NCI-H146 treated with DMSO at 0.1 percent for 48 hours (cell line): ENCODE data around the gene MAD1L1.

Source experiments
- DNase-seq: peaks from one replicate; lab custom pipeline; 2025; ENCODE audit not compliant: unreplicated experiment; lab: John Stamatoyannopoulos, UW

MAD1L1 gene

DNA sequence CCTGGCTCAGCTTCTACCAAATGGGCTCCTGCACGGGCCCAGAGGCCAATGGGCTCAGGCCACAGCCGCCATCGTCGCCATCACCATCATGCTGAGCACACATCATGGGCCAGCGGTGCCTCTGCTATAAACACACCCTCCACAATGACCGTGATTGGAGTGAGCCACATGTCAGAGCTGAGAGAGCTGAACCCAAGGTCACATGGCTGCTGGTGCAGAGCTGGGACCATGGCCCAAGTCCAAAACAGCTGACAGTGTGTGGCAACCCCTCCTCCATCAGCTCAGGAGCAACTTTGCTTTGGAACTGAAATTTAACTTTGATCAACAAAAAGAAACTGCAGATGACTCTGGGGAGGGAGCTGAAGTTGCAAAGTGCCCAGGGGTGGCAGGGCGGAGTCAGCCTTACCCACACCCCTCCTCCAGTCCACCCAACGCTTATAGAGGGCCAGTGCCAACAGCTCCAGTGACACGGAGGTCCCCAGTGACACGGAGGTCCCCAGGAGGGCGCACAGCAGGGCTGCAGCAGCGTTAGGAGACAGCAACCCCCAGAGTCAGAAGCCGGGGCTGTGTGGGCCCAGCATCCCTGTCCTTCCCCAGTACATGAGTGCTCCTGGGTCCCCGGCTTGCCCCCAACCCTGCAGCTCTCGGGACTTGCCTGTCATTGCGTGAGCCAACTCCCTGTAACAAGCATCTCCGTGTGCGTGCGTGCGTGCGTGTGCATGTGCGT is 313.0 kb downstream of the MAD1L1 start:
- DNase-seq: no peak

DNA sequence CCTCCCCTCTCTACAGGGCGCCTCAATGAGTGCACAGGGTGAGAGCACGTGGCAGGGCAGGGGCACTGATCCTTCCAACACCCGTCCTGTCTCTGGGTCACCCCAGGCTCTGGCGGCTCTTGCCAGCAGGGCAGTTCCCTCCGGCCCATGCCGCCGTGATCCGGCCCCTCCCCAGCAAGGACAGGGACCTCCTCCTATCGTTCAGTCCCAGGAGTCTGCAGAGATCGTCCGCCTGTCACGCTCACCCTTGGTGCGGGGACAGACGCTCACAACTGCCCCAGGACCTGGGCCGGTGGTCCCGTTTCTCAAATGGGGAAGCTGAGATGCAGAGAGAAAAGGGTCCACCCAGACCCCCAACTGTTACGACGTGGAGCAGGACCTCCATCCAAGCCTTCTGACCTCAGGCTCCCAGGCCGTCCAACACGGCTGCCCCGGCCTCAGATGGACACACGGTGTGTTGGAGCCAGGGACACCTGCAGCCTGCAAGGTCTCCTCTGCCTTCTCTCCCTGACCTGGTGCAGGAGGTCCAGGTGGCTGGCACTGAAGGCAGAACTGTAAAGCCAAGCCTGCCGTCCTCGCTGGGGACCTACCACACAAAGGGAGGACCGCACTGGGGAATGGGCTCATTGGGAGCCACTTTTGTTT is 313.7 kb downstream of the MAD1L1 start:
- no peak for DNase-seq

DNA sequence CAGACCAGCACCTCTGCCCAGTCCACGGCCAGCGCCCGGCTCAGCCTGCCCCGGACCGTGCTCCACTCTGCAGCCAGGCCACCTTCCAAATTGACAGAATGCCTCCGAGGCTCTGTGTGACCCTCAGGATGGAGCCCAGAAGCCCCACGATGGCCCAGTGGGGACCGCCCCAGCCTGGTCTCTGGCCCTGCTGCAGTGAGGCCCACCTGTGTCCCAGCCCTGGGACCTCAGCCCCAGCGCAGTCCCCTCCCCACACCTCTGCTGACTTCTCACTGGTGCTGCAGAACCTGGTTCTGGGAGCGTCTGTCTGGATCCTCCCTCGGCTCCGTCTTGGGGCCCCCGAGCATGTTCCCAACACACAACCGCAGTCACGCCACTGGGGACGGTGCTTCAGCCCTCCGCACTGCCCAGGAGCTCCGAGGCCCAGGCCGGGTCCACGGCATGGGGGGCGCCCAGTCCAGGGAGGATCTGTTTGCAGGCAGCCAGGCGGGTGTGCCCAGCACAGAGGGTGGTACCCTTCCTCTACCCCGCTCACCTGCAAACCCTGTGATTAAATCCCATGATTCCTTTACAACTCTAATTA is 314.6 kb downstream of the MAD1L1 start:
- DNase-seq: no peak

DNA sequence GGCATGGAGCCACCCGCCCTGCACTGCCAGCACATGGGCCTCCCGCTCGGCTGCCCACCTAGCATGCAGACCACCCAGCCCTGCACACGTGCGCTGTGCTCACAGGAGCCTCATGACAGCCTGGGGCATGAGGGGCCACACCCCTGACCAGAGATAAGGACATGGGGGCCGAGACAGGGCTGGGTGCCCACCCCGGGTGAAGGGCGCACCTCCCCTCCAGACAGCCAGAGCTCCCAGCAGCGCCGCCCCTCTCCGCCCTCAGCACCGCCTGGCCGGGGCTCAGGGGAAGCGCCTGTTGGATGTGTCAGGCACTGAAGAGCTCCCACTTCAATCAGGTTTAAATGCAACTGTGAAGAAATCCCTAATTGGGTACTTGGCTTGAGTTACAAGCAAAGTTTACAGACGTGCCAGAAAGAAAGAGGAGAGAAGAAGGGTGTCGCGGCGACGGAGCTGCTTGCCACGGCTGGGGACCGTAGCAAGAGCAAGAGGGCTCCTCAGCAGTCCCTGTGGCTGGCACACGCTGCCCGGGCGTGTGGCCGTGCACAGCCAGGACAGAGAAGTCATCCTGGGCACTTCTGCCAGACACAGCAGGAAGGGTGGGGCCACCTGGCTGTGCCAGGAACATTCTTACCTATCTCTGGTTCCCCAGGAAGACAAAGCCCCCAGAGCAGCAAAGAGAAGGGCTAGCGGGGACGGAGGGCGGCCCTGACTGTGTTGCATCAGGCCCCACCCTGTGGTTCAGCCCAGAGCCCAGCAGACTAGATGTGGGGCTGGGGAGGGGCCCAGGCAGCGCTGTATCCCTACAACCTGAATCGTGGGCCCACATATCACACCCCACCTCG is 315.3 kb downstream of the MAD1L1 start:
- no peak for DNase-seq

DNA sequence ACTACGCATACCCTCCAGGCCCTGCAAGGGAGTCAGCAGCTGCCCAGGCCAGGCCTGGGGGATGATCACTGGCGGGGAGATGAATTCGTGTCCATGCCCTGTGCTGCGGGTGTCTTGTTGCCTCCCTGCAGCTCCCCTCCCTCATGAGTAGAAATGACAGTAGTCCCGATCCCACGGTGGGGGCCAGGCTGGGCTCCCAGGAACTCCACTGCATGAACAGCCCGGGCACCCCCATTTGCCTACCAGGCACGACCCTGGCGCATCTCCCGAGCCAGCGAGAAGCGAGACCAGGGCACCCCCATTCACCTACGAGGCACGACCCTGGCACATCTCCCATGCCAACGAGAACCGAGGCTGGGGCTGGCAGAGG is 316.2 kb downstream of the MAD1L1 start:
- no peak for DNase-seq

DNA sequence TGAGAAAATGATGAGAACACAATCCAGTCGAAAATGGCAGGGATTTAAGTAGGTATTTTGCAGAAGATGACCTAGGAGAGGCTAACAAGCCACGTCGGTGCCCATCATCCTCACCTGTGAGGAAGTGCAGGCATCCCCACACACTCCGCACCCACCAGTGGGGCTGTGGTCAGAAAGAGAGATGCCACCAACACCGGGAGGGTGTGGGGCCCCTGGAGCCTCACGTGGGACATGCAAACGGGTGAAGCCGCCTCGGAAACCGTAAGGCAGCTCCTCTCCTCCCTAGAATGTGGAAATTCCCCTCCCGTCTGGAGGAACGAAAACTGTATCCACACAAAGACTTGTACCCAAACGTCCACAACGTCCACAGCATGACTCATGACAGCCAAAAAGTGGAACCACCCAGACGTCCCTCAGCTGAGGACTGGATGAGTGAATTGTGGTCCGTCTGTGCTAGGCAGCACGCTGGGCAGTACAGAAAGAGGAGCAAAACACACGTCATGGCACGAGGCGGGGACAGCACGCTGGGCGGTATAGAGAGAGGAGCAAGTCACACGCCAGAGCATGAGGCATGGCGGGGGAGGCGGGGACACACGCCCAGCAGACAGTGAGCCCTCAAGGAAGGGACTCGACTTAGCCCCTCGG is 316.7 kb downstream of the MAD1L1 start:
- no peak for DNase-seq

DNA sequence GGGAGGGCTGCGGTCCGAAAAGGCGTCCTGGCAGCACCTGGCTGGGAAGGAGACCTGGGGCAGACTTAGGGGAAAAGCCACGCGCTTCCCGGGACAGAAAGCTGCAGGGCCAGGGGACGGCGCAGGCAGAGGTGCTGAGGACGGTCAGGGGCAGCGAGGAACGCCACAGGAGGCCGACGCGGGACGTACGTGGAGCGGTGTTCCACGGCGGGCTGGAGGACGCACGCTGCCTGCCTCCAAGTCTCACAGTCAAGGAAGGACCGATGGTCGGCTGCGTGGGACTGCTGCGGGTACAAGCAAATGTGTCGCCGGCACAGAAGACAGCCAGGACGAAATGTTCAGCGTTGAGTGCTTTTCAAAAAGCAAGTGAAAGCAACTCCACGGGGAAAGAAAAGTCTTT is 317.4 kb downstream of the MAD1L1 start:
- no peak for DNase-seq

DNA sequence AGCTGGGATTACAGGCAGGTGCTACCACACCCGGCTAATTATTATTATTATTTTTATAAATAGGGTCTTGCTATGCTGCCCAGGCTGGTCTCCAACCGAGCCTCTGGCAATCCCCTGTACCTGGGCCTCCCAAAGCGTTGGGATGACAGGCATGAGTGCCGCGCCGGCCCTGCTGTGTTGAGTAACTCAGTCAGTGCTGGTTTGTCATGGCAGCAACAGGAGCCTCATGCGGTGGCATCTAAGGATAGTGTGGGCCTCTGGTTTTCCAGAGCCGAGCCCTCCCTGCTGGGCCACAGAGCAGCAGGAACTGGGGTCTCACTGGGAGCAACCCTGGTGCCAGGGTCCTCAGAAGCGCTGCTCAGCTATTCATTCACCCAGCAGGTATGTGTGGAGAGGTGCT is 318.0 kb downstream of the MAD1L1 start:
- no peak for DNase-seq

DNA sequence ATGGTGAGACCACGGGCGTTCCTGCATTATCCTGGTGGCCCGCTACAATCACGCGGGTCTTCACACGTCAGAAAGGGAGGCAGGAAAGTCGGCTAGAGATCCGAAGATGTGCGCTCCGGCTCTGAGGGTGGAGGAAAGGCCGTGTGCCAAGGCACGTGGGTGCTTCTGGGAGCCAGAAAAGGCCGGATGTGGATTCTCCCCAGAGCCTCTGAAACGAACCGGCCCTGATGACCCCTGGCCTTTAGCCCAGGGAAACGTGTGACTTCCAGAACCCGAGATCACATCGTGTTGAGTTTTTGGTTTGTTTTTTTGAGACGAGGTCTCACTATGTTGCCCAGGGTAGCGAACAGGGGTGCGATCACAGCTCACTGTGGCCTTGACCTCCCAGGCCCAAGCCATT is 318.4 kb downstream of the MAD1L1 start:
- no peak for DNase-seq

DNA sequence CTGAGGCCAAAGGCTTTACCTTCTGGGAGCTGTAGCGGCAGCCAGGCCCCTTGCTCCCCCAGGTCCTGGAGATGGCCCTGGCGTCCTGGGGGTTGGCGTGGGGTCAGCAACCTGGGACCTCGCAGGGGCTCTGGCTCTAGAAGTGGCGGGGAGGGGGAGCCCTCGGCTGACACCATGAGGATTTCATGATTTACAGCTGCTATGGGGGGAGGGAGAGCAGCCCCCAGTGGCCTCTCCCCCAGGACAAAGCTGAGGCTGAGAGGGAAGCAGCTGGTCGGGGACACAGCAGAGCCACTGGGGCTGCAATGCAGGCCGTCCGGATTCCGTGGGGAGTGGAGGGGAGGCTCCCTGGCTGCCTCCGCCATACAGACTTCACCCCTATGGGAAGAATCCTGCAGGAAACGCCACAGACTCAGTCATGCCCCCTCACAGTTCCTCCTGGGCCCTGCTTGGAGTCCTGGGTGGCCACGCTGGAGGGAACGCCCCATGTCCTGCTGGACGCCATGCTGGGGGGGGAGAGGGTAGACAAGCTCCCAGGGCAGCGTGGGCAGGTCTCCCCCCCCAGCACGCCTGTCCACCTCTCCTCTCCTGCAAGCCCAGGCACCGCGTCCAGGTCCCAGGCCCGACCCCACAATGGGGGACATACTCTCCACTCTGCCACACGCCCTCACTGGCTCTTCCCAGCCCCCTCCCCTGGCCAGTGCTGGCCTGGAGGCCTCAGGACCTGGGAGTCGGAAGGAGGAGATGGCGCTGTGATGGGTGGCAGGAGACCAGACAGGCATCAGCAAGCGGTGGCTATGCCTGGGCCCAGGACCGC is 319.1 kb downstream of the MAD1L1 start:
- no peak for DNase-seq

DNA sequence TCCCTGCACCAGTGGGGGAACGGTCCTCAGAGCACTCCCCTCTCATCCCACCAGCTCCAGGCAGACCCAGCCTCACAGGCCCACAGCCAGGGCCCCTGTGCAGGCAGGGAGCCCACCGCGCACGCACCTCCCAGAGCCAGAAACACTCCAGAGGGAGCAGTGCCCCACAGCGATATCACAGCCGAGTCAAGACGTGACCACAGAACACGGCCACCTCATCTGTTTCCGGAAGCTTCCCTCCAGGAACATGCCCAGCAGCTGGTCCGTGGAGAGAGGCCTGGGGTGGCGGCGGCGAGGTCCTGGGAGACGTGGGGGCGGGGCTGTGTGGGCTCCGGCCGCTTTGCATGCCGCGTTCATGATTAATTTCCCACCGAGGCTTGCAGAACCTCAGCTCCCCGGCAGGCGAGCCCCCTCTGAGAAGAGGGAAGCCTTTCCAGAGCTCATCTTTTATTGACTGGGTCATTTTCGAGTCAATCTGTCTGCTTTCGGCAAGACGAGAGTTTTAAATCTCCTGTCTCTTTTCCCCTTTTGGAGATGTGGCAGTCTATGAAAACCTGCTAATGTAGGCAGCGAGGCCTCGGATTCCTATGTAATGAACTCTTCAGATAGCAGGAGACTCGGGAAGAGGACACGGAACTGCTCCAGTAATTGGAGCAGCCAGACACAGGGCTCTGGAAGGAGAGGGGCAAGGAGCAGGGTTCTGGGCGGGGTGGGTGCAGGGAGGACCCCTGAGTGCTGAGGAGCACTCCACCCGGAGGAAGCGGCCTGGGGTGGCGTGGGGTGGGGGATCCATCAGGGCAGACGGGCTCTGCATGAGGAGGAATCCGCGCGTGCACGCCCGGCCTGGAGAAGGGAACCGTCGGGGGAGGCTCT is 319.9 kb downstream of the MAD1L1 start:
- DNase-seq: no peak

DNA sequence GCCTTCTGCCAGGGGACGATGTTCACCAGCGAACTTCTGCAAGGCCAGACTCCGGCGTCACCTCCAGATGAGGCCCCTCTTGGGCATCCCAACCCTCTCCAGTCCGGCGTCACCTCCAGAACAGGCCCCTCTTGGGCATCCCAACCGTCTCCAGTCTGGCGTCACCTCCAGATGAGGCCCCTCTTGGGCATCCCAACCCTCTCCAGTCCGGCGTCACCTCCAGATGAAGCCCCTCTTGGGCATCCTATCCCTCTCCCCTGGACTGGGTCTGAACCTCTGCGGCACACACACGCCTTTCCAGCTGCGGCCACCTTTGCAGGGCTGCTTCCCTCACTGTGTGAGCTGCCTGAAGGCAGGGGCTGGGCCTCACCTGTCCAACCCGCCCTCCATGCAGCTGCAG is 321.2 kb downstream of the MAD1L1 start:
- no peak for DNase-seq

DNA sequence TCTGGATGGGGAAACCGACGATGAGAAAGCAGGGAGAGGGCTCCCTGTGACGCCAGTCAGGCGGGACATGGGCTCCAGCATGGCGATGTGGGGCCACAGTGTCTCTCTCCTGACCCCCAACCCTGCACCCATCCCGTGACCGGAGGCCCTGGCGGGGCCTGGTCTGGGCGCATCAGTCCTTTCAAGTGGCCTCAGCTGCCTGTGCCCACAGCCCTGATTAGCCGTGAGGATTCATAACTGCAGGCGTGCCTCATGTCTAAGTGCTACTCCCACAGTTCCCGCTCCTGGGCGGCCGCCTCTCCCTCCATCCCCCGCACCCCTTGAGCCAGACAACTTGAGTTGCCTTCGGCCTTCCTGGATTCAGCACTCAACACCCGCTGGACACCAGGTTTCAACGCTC is 321.9 kb downstream of the MAD1L1 start:
- DNase-seq: no peak

DNA sequence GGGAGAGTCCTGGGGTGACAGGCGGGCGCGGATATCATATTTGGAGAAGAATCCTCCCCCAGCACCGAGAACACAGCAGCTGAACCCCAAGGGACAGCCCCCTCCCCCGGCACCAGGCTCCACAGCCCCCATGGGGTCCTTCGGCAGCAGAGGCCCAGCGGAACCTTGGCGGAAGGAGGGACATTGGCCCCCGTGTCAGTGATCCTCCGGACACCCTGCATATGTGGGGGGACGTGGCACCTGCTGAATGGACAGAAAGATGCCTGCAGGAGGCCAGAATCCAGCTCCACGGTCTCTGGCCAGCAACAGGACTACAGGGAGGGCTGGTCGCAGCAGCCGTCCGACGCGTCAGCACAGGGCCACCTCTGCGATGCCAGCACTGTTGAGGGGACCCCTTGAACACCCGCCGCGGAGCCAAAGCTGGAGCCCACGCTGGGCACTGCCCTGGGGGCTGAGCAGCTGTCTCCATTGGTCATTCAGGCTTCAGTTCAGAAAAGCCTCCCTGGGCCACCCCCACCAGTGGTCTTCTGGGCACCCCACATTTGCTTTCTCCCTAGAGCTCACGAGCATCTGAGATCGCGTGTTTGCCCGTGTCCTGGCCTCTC is 322.6 kb downstream of the MAD1L1 start:
- DNase-seq: no peak

DNA sequence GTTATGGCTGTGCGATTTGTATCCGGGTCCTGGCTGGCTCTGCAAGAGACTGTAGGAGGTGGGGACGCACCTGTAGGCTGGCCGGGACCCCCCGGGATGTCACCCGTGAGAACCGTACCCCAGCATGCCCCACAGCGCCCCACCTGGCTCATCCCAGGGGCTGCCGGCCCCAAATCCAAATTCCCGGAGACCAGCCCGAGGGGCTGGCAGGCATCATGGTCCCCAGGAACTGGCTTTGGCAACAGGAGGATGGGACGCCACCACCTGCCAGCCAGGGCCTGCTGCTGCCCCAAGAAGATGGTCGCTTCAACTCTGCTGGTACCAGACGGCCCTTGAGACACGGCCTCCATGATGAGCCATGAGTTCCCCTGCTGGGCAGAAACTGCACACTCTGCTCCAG is 323.3 kb downstream of the MAD1L1 start:
- no peak for DNase-seq

DNA sequence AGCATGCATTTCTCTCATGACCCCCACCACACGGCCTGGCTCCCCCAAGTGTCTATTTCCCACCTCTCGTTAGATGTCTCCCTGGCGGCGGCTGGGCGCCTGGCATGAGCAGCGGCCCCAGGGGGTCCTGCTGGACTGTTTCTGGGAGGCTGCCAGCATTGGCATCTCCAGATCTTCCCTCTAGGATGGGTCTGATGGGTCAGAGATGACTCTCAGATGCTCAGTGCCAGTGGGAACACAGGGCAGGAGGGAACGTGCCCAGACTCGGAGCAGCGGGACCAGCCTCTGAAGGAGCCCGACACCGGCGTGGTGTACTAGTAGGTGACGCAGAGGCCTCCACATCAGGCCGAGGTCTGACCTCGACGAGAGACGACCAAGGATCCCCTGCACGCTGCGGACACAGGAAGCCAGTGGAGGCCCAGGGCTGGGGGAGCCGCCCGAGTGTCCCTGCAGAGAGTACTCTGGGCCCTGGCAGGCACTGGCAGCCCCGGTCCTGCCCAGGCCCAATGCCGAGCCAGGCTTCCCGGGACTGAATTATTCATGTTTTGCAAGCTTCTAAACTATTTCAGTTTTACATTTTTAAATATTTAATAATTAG is 323.8 kb downstream of the MAD1L1 start:
- no peak for DNase-seq

DNA sequence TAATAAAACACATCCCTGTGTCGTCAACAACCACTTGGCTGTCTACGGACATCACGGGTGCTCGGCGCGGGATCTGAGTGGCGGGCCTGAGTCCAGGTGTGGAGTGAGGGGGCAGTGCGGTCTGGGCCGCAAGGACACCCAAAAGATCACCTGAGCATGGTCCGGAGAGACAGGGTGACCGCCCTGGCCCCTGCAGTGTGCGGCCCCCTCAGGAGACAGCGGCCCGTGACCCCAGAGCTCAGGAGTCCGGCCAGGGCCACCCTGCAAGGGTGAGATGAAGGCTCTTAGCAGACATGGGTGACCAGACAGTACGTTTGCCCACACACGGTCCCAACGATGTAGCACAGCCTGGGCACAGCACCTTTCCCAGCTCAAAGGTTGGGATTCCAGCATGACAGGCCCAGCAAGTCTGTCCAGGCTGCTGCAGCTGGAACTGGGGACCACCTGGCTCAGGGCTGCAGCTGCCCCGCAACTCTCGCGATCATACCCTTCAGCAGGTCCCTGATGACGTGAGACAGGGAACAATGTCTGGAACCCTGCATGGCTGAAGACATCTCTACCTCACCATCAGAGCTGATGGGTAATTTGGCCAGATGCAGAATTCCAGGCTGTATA is 324.9 kb downstream of the MAD1L1 start:
- no peak for DNase-seq
